HG02973 (cell line): ENCODE data around the gene C10orf90.
"Not testable (repeated sequence)": the region's sequence is repeated elsewhere in the genome, so short reads cannot be mapped to it uniquely, and the experiment has no call there.

Experiments
- ATAC-seq: cut with Tn5 transposase; IDR thresholded peaks from one replicate; pipeline ENCODE4 v1.9.1; 2021; ENCODE audit warnings: moderate library complexity; ENCODE audit not compliant: unreplicated experiment

Gene C10orf90

DNA sequence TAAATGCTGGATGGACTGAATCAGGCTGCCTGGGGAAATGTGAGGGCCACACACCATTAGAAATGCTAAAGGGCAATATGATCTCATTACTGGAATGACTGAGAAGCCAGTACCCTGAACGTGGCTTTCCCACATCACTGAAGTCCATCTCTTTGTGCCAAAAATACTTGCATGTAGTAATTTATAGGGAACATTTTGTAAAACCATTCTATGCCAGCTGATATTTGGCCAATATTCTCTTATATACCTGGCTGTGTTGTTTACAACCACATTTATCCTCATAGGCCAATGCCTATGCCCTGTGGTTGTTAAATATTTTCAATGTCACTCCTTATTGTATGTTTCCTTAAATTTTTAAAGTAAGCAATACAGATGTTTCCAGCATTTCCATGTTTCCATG lies 111.6 kb downstream of the C10orf90 start:
- no peak for ATAC-seq

GRCh38 chr10:126551202-126551601 lies 119.3 kb downstream of the C10orf90 start:
- no peak for ATAC-seq

GRCh38 chr10:126550586-126550985 lies 119.9 kb downstream of the C10orf90 start:
- ATAC-seq, result not testable (repeated sequence)

GRCh38 chr10:126549344-126549743 lies 121.1 kb downstream of the C10orf90 start:
- no peak for ATAC-seq

- no peak for ATAC-seq
Observed at GRCh38 chr10:126544565-126544964, 125.9 kb downstream of the C10orf90 start.

- ATAC-seq, result no peak
Observed at GRCh38 chr10:126538439-126539135, 131.9 kb downstream of the C10orf90 start.

DNA sequence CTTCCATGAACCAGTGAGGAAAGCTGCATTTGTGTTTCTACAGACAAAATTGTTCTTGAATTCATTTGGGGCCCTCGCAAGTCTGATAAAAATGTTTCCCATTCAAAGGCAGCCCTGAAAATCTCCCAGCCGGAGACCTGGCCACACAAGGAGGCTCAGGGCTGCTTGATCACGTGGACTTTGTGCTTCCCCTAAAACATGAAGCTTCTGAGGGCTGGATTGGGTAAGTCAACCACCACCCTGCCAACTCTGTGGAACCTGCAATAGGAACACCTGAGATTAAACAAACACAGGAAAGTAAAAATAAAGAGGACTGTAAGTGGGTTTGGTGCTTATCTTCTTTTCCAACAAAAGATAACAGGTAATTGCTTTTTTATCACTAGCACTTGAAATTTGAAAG lies 133.8 kb downstream of the C10orf90 start:
- no peak for ATAC-seq

- no peak for ATAC-seq
Observed at GRCh38 chr10:126536148-126536547, 134.3 kb downstream of the C10orf90 start.

- no peak for ATAC-seq
Observed at GRCh38 chr10:126533644-126534043, 136.8 kb downstream of the C10orf90 start.

DNA sequence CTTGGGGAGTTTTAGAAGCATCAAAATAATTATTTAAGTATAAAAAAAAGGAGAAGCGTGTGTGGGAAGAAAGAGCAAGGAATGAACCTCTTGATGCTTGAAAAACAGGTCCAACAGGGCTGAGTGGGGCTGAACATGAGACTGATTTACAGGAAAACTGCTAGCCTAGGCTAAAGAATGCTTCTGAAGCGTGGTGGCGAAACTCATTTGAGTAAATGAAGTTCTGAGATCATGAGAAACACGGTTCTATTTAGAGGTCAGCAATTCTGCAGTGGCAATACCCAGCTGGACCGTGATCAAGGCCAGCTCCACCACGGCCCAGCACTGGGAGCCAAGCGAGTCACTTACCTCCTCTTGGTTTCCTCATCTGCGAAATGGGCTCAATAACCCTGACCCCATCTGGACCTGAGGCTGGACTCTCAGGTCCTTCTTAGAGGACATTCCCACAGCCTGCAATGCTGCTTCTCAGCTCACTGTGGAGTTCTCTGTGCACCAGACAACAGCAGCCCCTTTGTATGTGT lies 142.1 kb downstream of the C10orf90 start:
- no peak for ATAC-seq

DNA sequence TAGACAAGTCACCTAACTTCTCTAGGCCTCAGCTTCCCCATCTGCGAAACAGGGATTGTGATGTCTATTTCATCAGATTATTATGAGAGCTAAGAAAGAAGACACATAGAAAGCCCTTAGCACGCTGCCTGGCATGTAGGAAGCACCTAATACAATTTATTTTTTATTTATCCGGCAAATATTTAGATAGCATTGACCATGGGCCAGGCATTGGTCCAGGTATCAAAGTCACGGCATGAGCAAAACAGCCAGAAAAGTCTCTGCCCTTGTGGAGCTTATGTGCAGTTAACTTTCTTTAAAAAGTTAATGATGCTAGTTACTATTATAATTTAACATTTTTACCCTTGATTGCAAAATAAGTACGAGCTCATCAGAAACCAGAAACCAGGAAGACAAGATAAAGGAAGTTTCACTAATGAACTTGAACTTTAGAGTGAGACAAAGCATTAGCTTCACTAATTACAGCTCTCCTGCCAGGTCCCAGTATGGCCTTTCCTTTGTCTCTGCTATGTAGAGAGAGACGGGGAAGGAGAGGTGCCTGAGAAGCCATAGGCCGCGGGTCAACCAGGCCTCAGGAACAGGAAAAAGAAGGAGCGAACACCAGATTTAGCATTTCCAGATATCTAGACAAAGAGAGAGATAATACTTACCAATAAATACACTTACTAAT lies 142.7 kb downstream of the C10orf90 start:
- ATAC-seq, result no peak

GRCh38 chr10:126525326-126525725 lies 145.2 kb downstream of the C10orf90 start:
- ATAC-seq, result no peak

- no peak for ATAC-seq
Observed at GRCh38 chr10:126524526-126524925, 146.0 kb downstream of the C10orf90 start.

DNA sequence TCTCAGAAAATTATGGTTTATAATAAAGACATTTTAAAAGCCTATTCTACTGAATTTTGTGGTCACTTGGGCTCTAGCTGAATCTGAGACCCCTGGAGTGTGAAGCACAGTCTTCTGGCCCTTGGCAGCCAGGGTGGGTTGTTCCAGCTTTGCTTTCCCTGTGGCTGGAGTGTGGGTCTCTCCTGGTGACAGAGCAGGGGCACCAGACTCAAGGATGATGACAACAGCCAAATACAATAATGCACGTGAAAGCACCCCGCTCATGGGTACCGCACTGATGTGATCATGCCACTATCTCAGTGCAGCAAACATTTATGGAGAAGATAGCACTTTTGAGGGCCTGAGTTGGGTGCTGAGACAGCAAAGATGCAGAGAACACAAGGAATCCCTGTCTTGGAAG lies 147.4 kb downstream of the C10orf90 start:
- no peak for ATAC-seq

GRCh38 chr10:126521399-126521798 lies 149.1 kb downstream of the C10orf90 start:
- ATAC-seq, result no peak

GRCh38 chr10:126520751-126521317 lies 149.7 kb downstream of the C10orf90 start:
- no peak for ATAC-seq

DNA sequence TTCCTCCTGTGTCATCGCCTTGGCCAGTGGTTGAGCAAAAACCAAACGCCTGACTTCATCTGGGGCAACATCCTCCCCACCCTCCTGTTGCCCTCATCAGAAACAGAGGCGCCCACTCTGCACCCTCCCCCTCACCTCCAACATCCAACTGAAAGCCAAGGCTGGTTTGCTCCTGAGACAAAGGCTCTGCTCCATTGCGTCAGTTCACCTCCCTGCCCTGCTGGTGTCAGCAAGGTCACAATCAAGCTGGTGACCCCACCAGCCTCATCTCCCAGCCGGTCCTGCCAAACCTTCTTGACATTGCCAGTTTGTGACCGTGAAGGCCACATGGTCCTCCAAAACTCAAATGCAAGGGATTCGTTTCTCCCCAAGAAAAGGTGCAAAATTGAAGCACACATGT lies 150.5 kb downstream of the C10orf90 start:
- ATAC-seq, result no peak

- no peak for ATAC-seq
Observed at GRCh38 chr10:126519185-126519584, 151.3 kb downstream of the C10orf90 start.

- ATAC-seq, result no peak
Observed at GRCh38 chr10:126518218-126519080, 152.0 kb downstream of the C10orf90 start.

- ATAC-seq, result no peak
Observed at GRCh38 chr10:126516515-126516914, 154.0 kb downstream of the C10orf90 start.

DNA sequence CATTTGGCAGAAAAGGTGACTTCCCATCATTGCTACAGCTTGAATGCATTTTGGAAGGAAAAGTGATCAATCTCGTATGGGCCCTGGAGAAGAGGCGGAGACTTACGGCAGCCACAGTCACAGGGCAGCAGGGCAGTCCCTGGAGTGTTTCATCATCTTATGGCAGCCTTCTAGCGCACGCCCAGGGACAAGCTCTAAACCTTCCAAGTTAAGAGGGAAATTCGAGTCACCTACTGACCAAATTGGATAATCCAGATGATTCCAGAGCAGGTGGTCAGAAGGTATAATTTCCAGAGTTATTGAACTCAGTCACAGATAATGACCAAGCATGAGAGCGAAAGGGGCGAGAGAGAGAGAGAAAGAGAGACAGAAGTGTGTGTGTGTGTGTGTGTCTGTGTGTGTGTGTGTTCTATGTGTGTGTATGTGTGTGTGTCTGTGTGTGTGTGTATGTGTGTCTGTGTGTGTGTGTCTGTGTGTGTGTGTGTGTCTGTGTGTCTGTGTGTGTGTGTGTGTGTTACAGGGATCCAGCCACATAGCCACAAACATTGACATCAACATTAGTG lies 158.5 kb downstream of the C10orf90 start:
- ATAC-seq, result no peak
